SK-N-SH treated with all-trans-retinoic acid at 6 μM for 48 hours (cell line): Measurements from ENCODE around the gene HES3.

Source experiments
- ATAC-seq: fragments of 200-7000 bp; cut with Tn5 transposase; 3 replicates; pipeline ENCODE4 v1.9.1; 2020; ENCODE audit warnings: mild to moderate bottlenecking, moderate library complexity
- ARNTL ChIP-seq: fragments of 450-650 bp; formaldehyde crosslinking; IDR thresholded peaks from 2 replicates; pipeline ENCODE4 v1.5.0; 2020; ENCODE audit warnings: low read depth, mild to moderate bottlenecking, moderate library complexity, borderline replicate concordance
- BACH2 ChIP-seq: fragments of 250-450 bp; sonication (Bioruptor Pico); IDR thresholded peaks from 2 replicates; pipeline ENCODE4 v1.9.0; 2021; ENCODE audit warnings: mild to moderate bottlenecking, borderline replicate concordance
- CSDC2 ChIP-seq: fragments of 250-450 bp; sonication (Bioruptor Pico); IDR thresholded peaks from 2 replicates; pipeline ENCODE4 v1.5.0; 2020; ENCODE audit warnings: mild to moderate bottlenecking, moderate library complexity
- ESRRG ChIP-seq: fragments of 250-450 bp; sonication (Bioruptor Pico); IDR thresholded peaks from 2 replicates; pipeline ENCODE4 v1.6.1; 2021; ENCODE audit warnings: mild to moderate bottlenecking
- GLIS3 ChIP-seq: fragments of 250-450 bp; sonication (Bioruptor Pico); IDR thresholded peaks from 2 replicates; pipeline ENCODE4 v1.5.0; 2020; ENCODE audit warnings: mild to moderate bottlenecking, moderate library complexity
- ISL1 ChIP-seq: fragments of 250-450 bp; sonication (Bioruptor Pico); IDR thresholded peaks from 2 replicates; pipeline ENCODE4 v2.1.2; 2022; ENCODE audit warnings: mild to moderate bottlenecking, moderate library complexity
- OSR1 ChIP-seq: fragments of 250-450 bp; sonication (Bioruptor Pico); IDR thresholded peaks from 2 replicates; pipeline ENCODE4 v1.8.0; 2022; ENCODE audit warnings: moderate library complexity, mild to moderate bottlenecking, inconsistent platforms
- PPARA ChIP-seq: fragments of 250-450 bp; sonication (Bioruptor Pico); IDR thresholded peaks from 2 replicates; pipeline ENCODE4 v1.5.0; 2020; ENCODE audit warnings: mild to moderate bottlenecking, borderline replicate concordance
- RARB ChIP-seq: fragments of 250-450 bp; sonication (Bioruptor Pico); IDR thresholded peaks from 2 replicates; pipeline ENCODE4 v1.8.0; 2021; ENCODE audit warnings: mild to moderate bottlenecking, moderate library complexity
- SNAI2 ChIP-seq: fragments of 250-450 bp; sonication (Bioruptor Pico); IDR thresholded peaks from 2 replicates; pipeline ENCODE4 v1.5.0; 2020; ENCODE audit warnings: mild to moderate bottlenecking, moderate library complexity
- TCF4 ChIP-seq: fragments of 250-450 bp; sonication (Bioruptor Pico); IDR thresholded peaks from 2 replicates; pipeline ENCODE4 v1.8.0; 2021; ENCODE audit warnings: mild to moderate bottlenecking, moderate library complexity, borderline replicate concordance
- TOX ChIP-seq: fragments of 250-450 bp; sonication (Bioruptor Pico); IDR thresholded peaks from 2 replicates; pipeline ENCODE4 v1.8.0; 2021; ENCODE audit warnings: mild to moderate bottlenecking, moderate library complexity, borderline replicate concordance
- ZC3H10 ChIP-seq: fragments of 250-450 bp; sonication (Bioruptor Pico); IDR thresholded peaks from 2 replicates; pipeline ENCODE4 v1.5.1; 2021; ENCODE audit warnings: mild to moderate bottlenecking, moderate library complexity
- ZFP3 ChIP-seq: fragments of 250-450 bp; sonication (Bioruptor Pico); IDR thresholded peaks from 2 replicates; pipeline ENCODE4 v1.5.0; 2020; ENCODE audit warnings: mild to moderate bottlenecking, moderate library complexity
- ZFP30 ChIP-seq: fragments of 450-650 bp; formaldehyde crosslinking; IDR thresholded peaks from 2 replicates; pipeline ENCODE4 v1.5.0; 2022; ENCODE audit warnings: mild to moderate bottlenecking, moderate library complexity
- ZNF565 ChIP-seq: fragments of 450-650 bp; formaldehyde crosslinking; conservative IDR thresholded peaks from 2 replicates; pipeline ENCODE4 v1.5.0; 2020; ENCODE audit warnings: low read depth, mild to moderate bottlenecking, moderate library complexity
- ZNF70 ChIP-seq: fragments of 450-650 bp; formaldehyde crosslinking; IDR thresholded peaks from 2 replicates; pipeline ENCODE4 v1.5.0; 2020; ENCODE audit warnings: mild to moderate bottlenecking, moderate library complexity
- ZNF8 ChIP-seq: fragments of 450-650 bp; formaldehyde crosslinking; IDR thresholded peaks from 2 replicates; pipeline ENCODE4 v1.5.0; 2020; ENCODE audit warnings: mild to moderate bottlenecking, moderate library complexity
- TF ChIP-seq, protein P1 (sequence below): fragments of 250-450 bp; sonication (Bioruptor Pico); IDR thresholded peaks from 2 replicates; pipeline ENCODE4 v1.8.0; 2020; ENCODE audit warnings: mild to moderate bottlenecking, moderate library complexity, borderline replicate concordance
- TF ChIP-seq, protein P2 (sequence below): fragments of 250-450 bp; sonication (Bioruptor Pico); IDR thresholded peaks from 2 replicates; pipeline ENCODE4 v1.5.1; 2020; ENCODE audit warnings: low read depth, mild to moderate bottlenecking, moderate library complexity
- TF ChIP-seq, protein P3 (sequence below): fragments of 250-450 bp; sonication (Bioruptor Pico); IDR thresholded peaks from 2 replicates; pipeline ENCODE4 v1.5.1; 2021; ENCODE audit warnings: mild to moderate bottlenecking, moderate library complexity
- TF ChIP-seq, protein P4 (sequence below): fragments of 250-450 bp; sonication (Bioruptor Pico); IDR thresholded peaks from 2 replicates; pipeline ENCODE4 v1.5.0; 2020; ENCODE audit warnings: mild to moderate bottlenecking, moderate library complexity

Gene HES3

DNA sequence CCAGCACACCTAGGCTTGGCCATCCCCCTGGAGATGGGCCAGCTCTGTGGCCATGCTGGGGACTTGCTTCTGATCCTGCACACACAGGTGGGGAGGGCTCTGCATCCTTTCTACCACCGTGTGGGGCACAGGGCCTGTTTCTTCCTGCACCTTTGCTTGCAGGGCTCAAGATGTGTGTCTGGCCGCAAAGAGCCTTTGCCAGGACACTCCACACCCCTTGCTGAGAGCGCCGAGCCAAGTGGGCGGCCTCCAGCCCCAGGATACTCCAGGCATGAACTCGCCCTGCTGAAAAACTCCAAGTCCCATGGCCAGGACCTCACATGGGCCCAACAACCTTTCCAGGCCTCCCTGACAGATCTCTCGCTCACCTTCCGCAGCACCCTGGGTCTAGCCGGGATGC is 28.5 kb downstream of the HES3 start (continued):
- TF ChIP-seq, protein P1, sequence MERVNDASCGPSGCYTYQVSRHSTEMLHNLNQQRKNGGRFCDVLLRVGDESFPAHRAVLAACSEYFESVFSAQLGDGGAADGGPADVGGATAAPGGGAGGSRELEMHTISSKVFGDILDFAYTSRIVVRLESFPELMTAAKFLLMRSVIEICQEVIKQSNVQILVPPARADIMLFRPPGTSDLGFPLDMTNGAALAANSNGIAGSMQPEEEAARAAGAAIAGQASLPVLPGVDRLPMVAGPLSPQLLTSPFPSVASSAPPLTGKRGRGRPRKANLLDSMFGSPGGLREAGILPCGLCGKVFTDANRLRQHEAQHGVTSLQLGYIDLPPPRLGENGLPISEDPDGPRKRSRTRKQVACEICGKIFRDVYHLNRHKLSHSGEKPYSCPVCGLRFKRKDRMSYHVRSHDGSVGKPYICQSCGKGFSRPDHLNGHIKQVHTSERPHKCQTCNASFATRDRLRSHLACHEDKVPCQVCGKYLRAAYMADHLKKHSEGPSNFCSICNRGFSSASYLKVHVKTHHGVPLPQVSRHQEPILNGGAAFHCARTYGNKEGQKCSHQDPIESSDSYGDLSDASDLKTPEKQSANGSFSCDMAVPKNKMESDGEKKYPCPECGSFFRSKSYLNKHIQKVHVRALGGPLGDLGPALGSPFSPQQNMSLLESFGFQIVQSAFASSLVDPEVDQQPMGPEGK: no peak

DNA sequence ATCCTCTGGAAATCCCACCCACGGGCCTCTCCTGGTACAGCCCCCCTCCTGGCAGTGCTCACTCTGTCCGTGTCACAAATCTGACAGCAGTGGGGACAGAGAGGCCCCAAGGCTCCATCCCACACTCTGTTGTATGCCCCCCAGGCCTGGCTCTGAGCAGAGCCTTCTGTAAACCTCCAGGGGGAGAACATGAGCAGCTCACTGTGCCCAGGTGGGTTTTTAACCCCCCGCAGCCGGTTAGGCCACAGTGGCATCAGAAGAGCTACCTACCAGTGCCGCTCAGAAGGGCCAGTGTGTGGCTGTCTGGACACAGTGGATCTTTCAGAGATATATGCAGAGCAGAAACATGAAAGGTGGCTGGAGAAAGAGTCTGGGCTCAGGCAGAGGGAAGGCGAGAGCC is 28.9 kb downstream of the HES3 start:
- TF ChIP-seq TCF4 (CRISPR knock-in tag): no peak
- no peak for TF ChIP-seq TOX
- no peak for TF ChIP-seq BACH2 (CRISPR knock-in tag)
- peak; percentile 30; the same call in 2 of the 3 replicates for ATAC-seq

DNA sequence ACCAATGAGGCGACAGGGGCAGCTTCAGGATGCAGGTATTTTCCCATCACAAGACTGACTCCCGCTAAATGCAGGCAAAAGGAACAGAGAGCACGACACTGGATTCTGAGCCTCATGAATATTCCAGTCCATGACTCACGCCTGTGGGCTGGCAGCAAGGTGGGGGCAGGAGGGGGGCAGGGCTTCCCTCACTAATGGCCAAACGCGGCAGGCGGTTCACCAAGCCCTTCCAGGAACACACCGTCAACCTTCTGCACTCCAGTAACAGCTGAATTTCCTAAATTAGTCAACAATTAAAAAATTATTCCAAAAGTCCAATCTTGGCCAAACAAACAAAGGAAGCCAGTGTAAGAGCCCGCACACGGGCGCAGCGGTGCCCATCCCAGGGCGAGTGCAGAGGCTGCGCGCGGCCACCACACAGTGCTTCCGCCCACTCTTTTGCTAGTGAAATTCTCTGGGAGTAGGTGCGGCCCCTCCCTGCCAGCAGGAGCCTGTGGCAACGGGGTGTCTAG is 29.5 kb downstream of the HES3 start:
- peak; percentile 83 for ATAC-seq

DNA sequence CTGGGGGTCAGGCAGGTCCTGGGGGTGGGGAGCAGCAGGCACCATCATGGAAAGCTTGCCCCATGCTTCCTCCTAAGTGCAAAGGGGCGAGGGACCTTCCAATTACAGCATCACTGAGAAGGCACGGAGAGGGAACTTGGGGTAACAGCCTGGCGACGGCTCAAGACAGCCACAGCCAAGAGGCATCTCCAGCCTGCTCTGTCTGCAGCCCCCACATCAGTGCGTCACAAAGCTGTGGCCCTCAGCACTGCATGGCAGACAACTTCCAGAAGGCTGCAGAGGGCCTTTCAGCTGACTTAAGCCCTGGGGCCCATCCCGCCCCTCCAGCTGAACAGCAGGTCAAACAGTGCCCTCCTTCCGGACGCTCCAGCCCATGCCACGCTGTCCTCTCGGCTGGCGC is 30.1 kb downstream of the HES3 start:
- no peak for TF ChIP-seq CSDC2 (CRISPR knock-in tag)
- TF ChIP-seq ISL1 (CRISPR knock-in tag): no peak
- TF ChIP-seq OSR1 (CRISPR knock-in tag): no peak
- TF ChIP-seq ZNF565 (CRISPR knock-in tag): no peak
- no peak for TF ChIP-seq ZNF70 (CRISPR knock-in tag)
- no peak for TF ChIP-seq ZNF8
- TF ChIP-seq BACH2 (CRISPR knock-in tag): no peak
- TF ChIP-seq RARB (CRISPR knock-in tag): no peak
- TF ChIP-seq, protein P2, sequence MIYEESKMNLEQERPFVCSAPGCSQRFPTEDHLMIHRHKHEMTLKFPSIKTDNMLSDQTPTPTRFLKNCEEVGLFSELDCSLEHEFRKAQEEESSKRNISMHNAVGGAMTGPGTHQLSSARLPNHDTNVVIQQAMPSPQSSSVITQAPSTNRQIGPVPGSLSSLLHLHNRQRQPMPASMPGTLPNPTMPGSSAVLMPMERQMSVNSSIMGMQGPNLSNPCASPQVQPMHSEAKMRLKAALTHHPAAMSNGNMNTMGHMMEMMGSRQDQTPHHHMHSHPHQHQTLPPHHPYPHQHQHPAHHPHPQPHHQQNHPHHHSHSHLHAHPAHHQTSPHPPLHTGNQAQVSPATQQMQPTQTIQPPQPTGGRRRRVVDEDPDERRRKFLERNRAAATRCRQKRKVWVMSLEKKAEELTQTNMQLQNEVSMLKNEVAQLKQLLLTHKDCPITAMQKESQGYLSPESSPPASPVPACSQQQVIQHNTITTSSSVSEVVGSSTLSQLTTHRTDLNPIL (CRISPR knock-in tag): no peak
- no peak for TF ChIP-seq ZFP3 (CRISPR knock-in tag)
- no peak for TF ChIP-seq SNAI2 (CRISPR knock-in tag)
- no peak for TF ChIP-seq ZFP30 (CRISPR knock-in tag)
- no peak for TF ChIP-seq TCF4 (CRISPR knock-in tag)
- ATAC-seq: no peak

More for the DNA sequence above, 29.5 kb downstream of the HES3 start:
- no peak for TF ChIP-seq RARB (CRISPR knock-in tag)
- no peak for TF ChIP-seq ESRRG (CRISPR knock-in tag)
- TF ChIP-seq SNAI2 (CRISPR knock-in tag): no peak
- no peak for TF ChIP-seq PPARA (CRISPR knock-in tag)
- TF ChIP-seq TOX: no peak
- TF ChIP-seq ZNF565 (CRISPR knock-in tag): no peak
- no peak for TF ChIP-seq ZFP3 (CRISPR knock-in tag)
- no peak for TF ChIP-seq BACH2 (CRISPR knock-in tag)
- no peak for TF ChIP-seq ISL1 (CRISPR knock-in tag)
- no peak for TF ChIP-seq ZC3H10 (CRISPR knock-in tag)
- no peak for TF ChIP-seq GLIS3 (CRISPR knock-in tag)
- TF ChIP-seq OSR1 (CRISPR knock-in tag): no peak
- no peak for TF ChIP-seq ZFP30 (CRISPR knock-in tag)
- TF ChIP-seq, protein P3, sequence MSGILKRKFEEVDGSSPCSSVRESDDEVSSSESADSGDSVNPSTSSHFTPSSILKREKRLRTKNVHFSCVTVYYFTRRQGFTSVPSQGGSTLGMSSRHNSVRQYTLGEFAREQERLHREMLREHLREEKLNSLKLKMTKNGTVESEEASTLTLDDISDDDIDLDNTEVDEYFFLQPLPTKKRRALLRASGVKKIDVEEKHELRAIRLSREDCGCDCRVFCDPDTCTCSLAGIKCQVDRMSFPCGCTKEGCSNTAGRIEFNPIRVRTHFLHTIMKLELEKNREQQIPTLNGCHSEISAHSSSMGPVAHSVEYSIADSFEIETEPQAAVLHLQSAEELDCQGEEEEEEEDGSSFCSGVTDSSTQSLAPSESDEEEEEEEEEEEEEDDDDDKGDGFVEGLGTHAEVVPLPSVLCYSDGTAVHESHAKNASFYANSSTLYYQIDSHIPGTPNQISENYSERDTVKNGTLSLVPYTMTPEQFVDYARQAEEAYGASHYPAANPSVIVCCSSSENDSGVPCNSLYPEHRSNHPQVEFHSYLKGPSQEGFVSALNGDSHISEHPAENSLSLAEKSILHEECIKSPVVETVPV (CRISPR knock-in tag): no peak
- TF ChIP-seq, protein P4, sequence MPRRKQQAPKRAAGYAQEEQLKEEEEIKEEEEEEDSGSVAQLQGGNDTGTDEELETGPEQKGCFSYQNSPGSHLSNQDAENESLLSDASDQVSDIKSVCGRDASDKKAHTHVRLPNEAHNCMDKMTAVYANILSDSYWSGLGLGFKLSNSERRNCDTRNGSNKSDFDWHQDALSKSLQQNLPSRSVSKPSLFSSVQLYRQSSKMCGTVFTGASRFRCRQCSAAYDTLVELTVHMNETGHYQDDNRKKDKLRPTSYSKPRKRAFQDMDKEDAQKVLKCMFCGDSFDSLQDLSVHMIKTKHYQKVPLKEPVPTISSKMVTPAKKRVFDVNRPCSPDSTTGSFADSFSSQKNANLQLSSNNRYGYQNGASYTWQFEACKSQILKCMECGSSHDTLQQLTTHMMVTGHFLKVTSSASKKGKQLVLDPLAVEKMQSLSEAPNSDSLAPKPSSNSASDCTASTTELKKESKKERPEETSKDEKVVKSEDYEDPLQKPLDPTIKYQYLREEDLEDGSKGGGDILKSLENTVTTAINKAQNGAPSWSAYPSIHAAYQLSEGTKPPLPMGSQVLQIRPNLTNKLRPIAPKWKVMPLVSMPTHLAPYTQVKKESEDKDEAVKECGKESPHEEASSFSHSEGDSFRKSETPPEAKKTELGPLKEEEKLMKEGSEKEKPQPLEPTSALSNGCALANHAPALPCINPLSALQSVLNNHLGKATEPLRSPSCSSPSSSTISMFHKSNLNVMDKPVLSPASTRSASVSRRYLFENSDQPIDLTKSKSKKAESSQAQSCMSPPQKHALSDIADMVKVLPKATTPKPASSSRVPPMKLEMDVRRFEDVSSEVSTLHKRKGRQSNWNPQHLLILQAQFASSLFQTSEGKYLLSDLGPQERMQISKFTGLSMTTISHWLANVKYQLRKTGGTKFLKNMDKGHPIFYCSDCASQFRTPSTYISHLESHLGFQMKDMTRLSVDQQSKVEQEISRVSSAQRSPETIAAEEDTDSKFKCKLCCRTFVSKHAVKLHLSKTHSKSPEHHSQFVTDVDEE (CRISPR knock-in tag): no peak
- TF ChIP-seq ARNTL (CRISPR knock-in tag): no peak
- TF ChIP-seq ZNF70 (CRISPR knock-in tag): no peak
- TF ChIP-seq, protein P1: no peak
